22Rv1 (cell line): ENCODE data around the gene RNF220.

Experiments
- CTCF ChIP-seq: fragments of 450-650 bp; IDR thresholded peaks from 2 replicates; pipeline ENCODE4 v1.5.1; 2017; ENCODE audit warnings: mild to moderate bottlenecking
- ZFX ChIP-seq: fragments of 450-650 bp; IDR thresholded peaks from 2 replicates; pipeline ENCODE4 v1.6.1; 2017; ENCODE audit warnings: antibody characterized with exemption, borderline replicate concordance

- TF ChIP-seq CTCF (no peak), ZFX (no peak)
Measured at GRCh38 chr1:44547361-44547760, 142.3 kb downstream of the RNF220 start.
